MM.1S (cell line): ENCODE measurements around the gene ZKSCAN3.
"Not testable (repeated sequence)": the region's sequence is repeated elsewhere in the genome, so short reads cannot be mapped to it uniquely, and the experiment has no call there.

Source experiments
- DNase-seq: peaks from one replicate; pipeline ENCODE4 v3.0.0-alpha.2; 2015
- H2AFZ ChIP-seq: fragments of 300-600 bp; sonication (generic); 2 replicates; pipeline ENCODE4 v1.6.0; 2016; ENCODE audit warnings: antibody characterized with exemption, low read length
- H3F3A ChIP-seq: fragments of 300-600 bp; sonication (generic); 2 replicates; pipeline ENCODE4 v1.6.1; 2016; ENCODE audit warnings: mild to moderate bottlenecking, antibody characterized with exemption, low read length, moderate library complexity, mixed read lengths; ENCODE audit not compliant: insufficient read depth
- H3K27ac ChIP-seq: fragments of 300-600 bp; sonication (generic); 2 replicates; pipeline ENCODE4 v1.5.1; 2016; ENCODE audit warnings: mild to moderate bottlenecking, low read length
- H3K27me3 ChIP-seq: fragments of 300-600 bp; sonication (generic); replicated peaks from 2 replicates; pipeline ENCODE4 v1.6.0; 2016; ENCODE audit warnings: low read length; ENCODE audit not compliant: insufficient read depth
- H3K36me3 ChIP-seq: fragments of 300-600 bp; sonication (generic); replicated peaks from 2 replicates; pipeline ENCODE4 v1.6.1; 2016; ENCODE audit warnings: mild to moderate bottlenecking, low read length, mixed read lengths; ENCODE audit not compliant: insufficient read depth
- H3K4me1 ChIP-seq: fragments of 300-600 bp; sonication (generic); 2 replicates; pipeline ENCODE4 v1.6.1; 2016; ENCODE audit warnings: low read length, mixed read lengths
- H3K4me2 ChIP-seq: fragments of 300-600 bp; sonication (generic); 2 replicates; pipeline ENCODE4 v1.6.0; 2016; ENCODE audit warnings: low read depth, low read length
- H3K4me3 ChIP-seq: fragments of 300-600 bp; sonication (generic); 2 replicates; pipeline ENCODE4 v1.5.1; 2016; ENCODE audit warnings: low read length, mixed read lengths
- H3K79me2 ChIP-seq: fragments of 300-600 bp; sonication (generic); 2 replicates; pipeline ENCODE4 v1.6.1; 2016; ENCODE audit warnings: mixed run types, low read length, mixed read lengths
- H3K9ac ChIP-seq: fragments of 300-600 bp; sonication (generic); 2 replicates; pipeline ENCODE4 v1.6.1; 2016; ENCODE audit warnings: low read length, mixed read lengths
- H3K9me2 ChIP-seq: fragments of 300-600 bp; sonication (generic); replicated peaks from 2 replicates; pipeline ENCODE4 v1.6.1; 2016; ENCODE audit warnings: mild to moderate bottlenecking, low read length, mixed read lengths; ENCODE audit not compliant: insufficient read depth
- H3K9me3 ChIP-seq: fragments of 300-600 bp; sonication (generic); replicated peaks from 2 replicates; pipeline ENCODE4 v1.6.1; 2016; ENCODE audit warnings: mild to moderate bottlenecking, low read length, mixed read lengths; ENCODE audit not compliant: insufficient read depth
- H4K20me1 ChIP-seq: fragments of 300-600 bp; sonication (generic); 2 replicates; pipeline ENCODE4 v1.6.1; 2016; ENCODE audit warnings: mild to moderate bottlenecking, low read length, moderate library complexity, mixed read lengths; ENCODE audit not compliant: insufficient read depth
- EZH2 ChIP-seq: fragments of 300-600 bp; sonication (generic); optimal IDR thresholded peaks from 2 replicates; pipeline ENCODE3; 2017; ENCODE audit warnings: low read depth, mild to moderate bottlenecking, antibody characterized with exemption, low read length, mixed read lengths
- EZH2phosphoT487 ChIP-seq: fragments of 300-600 bp; sonication (generic); IDR thresholded peaks from 2 replicates; pipeline ENCODE4 v1.6.1; 2018; ENCODE audit warnings: antibody characterized with exemption, low read length
- TF ChIP-seq, protein P1 (sequence below): fragments of 300-600 bp; sonication (generic); IDR thresholded peaks from 2 replicates; pipeline ENCODE4 v1.5.1; 2016; ENCODE audit warnings: antibody characterized with exemption, low read length, mixed read lengths

The ZKSCAN3 gene

DNA sequence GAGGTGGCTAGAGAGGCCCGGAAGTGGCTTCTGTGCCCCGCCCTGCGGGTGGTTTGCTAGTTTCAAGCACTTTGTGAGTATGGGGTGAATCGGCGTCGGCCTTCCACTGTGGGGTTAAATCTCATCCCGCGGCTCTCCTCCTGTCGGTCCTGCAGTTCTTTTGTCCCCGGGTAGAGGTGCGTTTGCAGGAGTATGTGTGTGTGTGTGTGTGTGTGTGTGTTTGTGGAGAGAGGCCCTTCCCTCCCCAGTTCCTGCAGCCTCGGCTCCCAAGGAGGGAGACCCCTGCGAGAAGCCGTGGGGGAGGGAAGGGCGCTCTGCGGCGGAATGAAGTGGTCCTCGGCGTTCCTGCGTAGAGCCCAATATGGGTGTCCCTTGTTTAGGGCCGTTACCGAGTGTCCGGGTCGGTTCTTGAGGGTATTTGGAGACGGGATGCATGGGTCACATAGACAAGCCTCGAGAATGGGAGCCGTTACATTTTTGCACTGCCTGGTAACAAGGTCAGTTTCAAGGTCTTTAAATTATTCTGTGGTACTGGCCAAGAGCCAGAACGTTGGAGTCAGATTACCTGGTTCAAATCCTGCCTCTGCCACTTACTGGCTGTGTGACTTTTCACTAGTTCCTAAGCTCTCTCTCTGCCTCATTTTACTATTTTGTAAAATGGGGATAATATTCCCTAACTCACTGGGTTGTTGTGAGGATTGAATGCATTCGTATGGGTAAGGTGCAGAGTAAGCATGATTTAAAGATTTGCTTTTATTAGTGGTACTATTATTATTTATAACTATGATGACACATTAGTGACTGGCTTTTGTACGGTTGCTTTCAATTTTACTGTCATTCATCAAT is at the start of gene ZKSCAN3:
Gene ZKSCAN3, plus strand, starts transcription at position 56 of the 846 bp plus-strand sequence. CDS start 9,640 bp downstream, outside the sequence.
- H3K4me3 ChIP-seq: peak within 1 kb of the TSS; percentile 85
- DNase-seq: peak; percentile 87
- no peaks in the 10 kb centered on the region for H4K20me1 ChIP-seq
- H3K9me3 ChIP-seq: no peaks in the 10 kb centered on the region
- peak within 1 kb of the TSS; percentile 63 for H3K9ac ChIP-seq
- peaks cover 4% of the 10 kb centered on the region; the same call in 1 of the 2 replicates for H3K27me3 ChIP-seq
- peak within 1 kb of the TSS; percentile 19; the same call in 1 of the 2 replicates for H3K27ac ChIP-seq
- no peaks in the 10 kb centered on the region for H3K9me2 ChIP-seq
- TF ChIP-seq EZH2 (no peak), EZH2phosphoT487 (no peak)
- no peaks in the 10 kb centered on the region for H3F3A ChIP-seq
- H3K36me3 ChIP-seq: no peaks in the 10 kb centered on the region
- H3K4me1 ChIP-seq: peaks cover 3% of the 10 kb centered on the region; the same call in 1 of the 2 replicates
- peaks cover 14% of the 10 kb centered on the region for H3K79me2 ChIP-seq
- peak within 1 kb of the TSS; percentile 92 for H2AFZ ChIP-seq
- H3K4me2 ChIP-seq: peak within 1 kb of the TSS; percentile 85

DNA sequence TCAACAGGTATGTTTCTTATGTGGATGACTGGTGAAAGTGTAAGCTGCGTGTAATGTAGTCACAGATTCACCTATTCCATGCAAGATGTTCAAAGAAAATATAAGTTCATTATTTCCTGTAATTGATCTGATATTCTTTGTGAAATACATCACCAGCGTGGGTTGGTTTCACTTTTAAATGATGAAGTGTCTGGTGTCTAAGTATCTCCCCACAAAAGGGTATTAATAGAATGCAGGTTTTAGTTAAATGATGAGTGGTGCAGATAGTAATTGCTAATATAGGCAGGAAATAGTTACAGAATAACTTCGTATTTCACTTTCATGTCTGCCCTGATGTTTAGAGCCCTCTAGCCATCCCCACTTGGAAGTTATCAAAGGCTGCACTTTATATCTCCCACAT is 46.2 kb upstream of the ZKSCAN3 start:
- Histone ChIP-seq H3K4me3 (0 out of 2 replicates have a peak overlapping the region, but pooled peaks have one; percentile 3), H2AFZ (no peak overlapping the region), H3K79me2 (no peaks in the 10 kb centered on the region), H3K27me3 (no peaks in the 10 kb centered on the region; the same call in 1 of the 2 replicates), H3K4me1 (peaks cover 16% of the 10 kb centered on the region), H4K20me1 (no peaks in the 10 kb centered on the region), H3K36me3 (no peaks in the 10 kb centered on the region), H3K27ac (no peak overlapping the region), H3K9ac (no peak overlapping the region), H3K9me3 (no peaks in the 10 kb centered on the region), H3K4me2 (peak overlapping the region; percentile 48), H3K9me2 (no peaks in the 10 kb centered on the region), H3F3A (peaks cover 7% of the 10 kb centered on the region; the same call in 1 of the 2 replicates)
- TF ChIP-seq EZH2phosphoT487 (no peak), EZH2 (no peak)
- TF ChIP-seq, protein P1, sequence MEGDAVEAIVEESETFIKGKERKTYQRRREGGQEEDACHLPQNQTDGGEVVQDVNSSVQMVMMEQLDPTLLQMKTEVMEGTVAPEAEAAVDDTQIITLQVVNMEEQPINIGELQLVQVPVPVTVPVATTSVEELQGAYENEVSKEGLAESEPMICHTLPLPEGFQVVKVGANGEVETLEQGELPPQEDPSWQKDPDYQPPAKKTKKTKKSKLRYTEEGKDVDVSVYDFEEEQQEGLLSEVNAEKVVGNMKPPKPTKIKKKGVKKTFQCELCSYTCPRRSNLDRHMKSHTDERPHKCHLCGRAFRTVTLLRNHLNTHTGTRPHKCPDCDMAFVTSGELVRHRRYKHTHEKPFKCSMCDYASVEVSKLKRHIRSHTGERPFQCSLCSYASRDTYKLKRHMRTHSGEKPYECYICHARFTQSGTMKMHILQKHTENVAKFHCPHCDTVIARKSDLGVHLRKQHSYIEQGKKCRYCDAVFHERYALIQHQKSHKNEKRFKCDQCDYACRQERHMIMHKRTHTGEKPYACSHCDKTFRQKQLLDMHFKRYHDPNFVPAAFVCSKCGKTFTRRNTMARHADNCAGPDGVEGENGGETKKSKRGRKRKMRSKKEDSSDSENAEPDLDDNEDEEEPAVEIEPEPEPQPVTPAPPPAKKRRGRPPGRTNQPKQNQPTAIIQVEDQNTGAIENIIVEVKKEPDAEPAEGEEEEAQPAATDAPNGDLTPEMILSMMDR: no peak
- peak; percentile 32 for DNase-seq

DNA sequence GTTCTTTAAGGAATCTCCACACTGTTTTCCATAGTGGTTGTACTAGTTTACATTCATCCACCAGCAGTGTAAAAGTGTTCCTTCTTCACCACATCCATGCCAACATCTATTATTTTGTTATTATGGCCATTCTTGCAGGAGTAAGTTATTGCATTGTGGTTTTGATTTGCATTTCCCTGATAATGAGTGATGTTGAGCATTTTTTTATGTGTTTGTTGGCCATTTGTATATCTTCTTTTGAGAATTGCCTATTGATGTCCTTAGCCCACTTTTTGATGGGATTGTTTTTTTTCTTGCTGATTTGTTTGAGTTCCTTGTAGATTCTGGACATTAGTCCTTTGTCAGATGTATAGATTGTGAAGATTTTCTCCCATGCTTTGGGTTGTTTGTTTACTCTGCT is 43.4 kb upstream of the ZKSCAN3 start:
- H3K9me3 ChIP-seq: not testable (repeated sequence)

DNA sequence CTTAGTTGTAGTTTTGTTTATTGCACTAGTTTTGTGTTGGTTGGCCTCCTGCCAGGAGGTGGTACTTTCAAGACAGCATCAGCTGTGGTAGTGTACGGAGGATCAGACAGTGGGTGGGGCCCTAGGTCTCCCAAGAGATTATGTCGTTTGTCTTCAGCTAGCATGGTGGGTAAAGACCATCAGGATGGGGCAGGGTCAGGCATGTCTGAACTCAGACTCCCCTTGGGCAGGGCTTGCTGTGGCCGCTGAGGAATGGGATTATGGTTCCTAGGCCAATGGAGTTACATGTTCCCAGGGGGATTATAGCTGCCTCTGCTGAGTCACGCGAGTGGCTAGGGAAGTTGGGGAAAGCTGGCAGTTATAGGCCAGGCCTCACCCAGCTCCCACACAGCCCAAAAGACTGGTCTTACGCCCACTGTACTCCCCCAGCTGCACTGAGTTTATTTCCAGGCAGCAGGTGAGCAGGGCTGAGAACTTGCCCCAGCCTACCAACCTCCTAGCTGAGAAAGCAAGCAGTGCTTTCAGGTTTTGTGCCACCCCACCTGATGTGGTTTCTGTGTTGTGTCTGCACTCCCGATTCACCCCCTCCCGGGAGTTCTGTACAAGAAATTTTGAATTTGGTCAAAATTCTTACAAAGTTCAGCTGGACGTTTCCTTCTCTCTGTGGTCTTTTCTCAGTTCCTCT is 38.5 kb upstream of the ZKSCAN3 start:
- Histone ChIP-seq H3K4me3 (no peak overlapping the region), H3K27ac (no peak overlapping the region), H3K27me3 (no peaks in the 10 kb centered on the region), H3K79me2 (no peaks in the 10 kb centered on the region), H4K20me1 (no peaks in the 10 kb centered on the region), H3K9me2 (no peaks in the 10 kb centered on the region), H3K4me1 (peaks cover 10% of the 10 kb centered on the region), H3K9me3 (no peaks in the 10 kb centered on the region), H3K9ac (no peak overlapping the region), H2AFZ (no peak overlapping the region), H3F3A (no peaks in the 10 kb centered on the region), H3K4me2 (peak overlapping the region; percentile 13; the same call in 1 of the 2 replicates), H3K36me3 (no peaks in the 10 kb centered on the region)
- TF ChIP-seq, protein P1: no peak
- TF ChIP-seq EZH2phosphoT487 (no peak), EZH2 (no peak)
- DNase-seq: peak; percentile 40

More for the DNA sequence above, 43.4 kb upstream of the ZKSCAN3 start:
- peaks cover 20% of the 10 kb centered on the region for H3K4me1 ChIP-seq
- not testable (repeated sequence) for H2AFZ ChIP-seq, H3K27ac ChIP-seq, H4K20me1 ChIP-seq, H3K4me2 ChIP-seq, H3K9me2 ChIP-seq, H3K27me3 ChIP-seq, H3K79me2 ChIP-seq, H3F3A ChIP-seq, H3K36me3 ChIP-seq, DNase-seq, H3K9ac ChIP-seq, H3K4me3 ChIP-seq
